KBM-7 (cell line): ENCODE measurements around the gene RABEP2.
"Not testable (repeated sequence)": the region's sequence is repeated elsewhere in the genome, so short reads cannot be mapped to it uniquely, and the experiment has no call there.

ENCODE experiments used
- DNase-seq: peaks from one replicate; pipeline ENCODE4 v3.0.0-alpha.2; 2015
- in situ Hi-C: fragments of 300-500 bp; cut with MboI; formaldehyde crosslinking; loops from 2 replicates; pipeline ENCODE4 v1.14.3; 2020; ENCODE audit warnings: low sequenced_read_pairs, low pct_unique_long_range_greater_than_20kb, mixed read lengths

Gene RABEP2

GRCh38 chr16:28924762-28925385 is at the start of gene RABEP2:
Gene RABEP2, minus strand, starts transcription at chr16:28925238. Its CDS starts 75 bp downstream, at chr16:28925163.
- in situ Hi-C loops = loop anchor here (25.0 kb wide), 1 partner anchor 388 kb away; the partner anchor contains the start of gene NUPR1
- peak; percentile 93 for DNase-seq

GRCh38 chr16:28974437-28975157 is 49.6 kb upstream of the RABEP2 start, which contains the start of gene SPNS1:
Gene SPNS1, plus strand, starts transcription at chr16:28974778. Its CDS starts 374 bp downstream, at chr16:28975152.
- peak; percentile 92 for DNase-seq
- in situ Hi-C loops = no loop called here

GRCh38 chr16:28974007-28974436 is 49.0 kb upstream of the RABEP2 start:
- peak; percentile 53 for DNase-seq
- in situ Hi-C loops = no loop called here

- in situ Hi-C loops, DNase-seq: not testable (repeated sequence)
These were observed 44.7 kb upstream of the RABEP2 start for GRCh38 chr16:28969696-28970095.

GRCh38 chr16:28967156-28967555 is 42.1 kb upstream of the RABEP2 start:
- no peak for DNase-seq
- in situ Hi-C loops = no loop called here

- in situ Hi-C loops = no loop called here
- DNase-seq = no peak
These were observed 39.5 kb upstream of the RABEP2 start for GRCh38 chr16:28964496-28964895.

GRCh38 chr16:28964072-28964471 is 39.0 kb upstream of the RABEP2 start:
- no peak for DNase-seq
- in situ Hi-C loops = no loop called here

- DNase-seq = no peak
- in situ Hi-C loops = no loop called here
These were observed 33.8 kb upstream of the RABEP2 start for GRCh38 chr16:28958836-28959235.

GRCh38 chr16:28958216-28958615 is 33.2 kb upstream of the RABEP2 start:
- no peak for DNase-seq
- in situ Hi-C loops = no loop called here

- DNase-seq = no peak
- in situ Hi-C loops = no loop called here
These were observed 26.4 kb upstream of the RABEP2 start for GRCh38 chr16:28951410-28951943.

- in situ Hi-C loops = no loop called here
- peak; percentile 100 for DNase-seq
These were observed 25.8 kb upstream of the RABEP2 start, which contains the start of gene NFATC2IP for GRCh38 chr16:28950648-28951409. Gene NFATC2IP, plus strand, starts transcription at chr16:28950937. Its CDS starts 75 bp downstream, at chr16:28951012.

- DNase-seq = no peak
- in situ Hi-C loops = loop anchor here (25.0 kb wide), 1 partner anchor 409 kb away; the partner anchor contains the start of gene NUPR1
These were observed 21.6 kb upstream of the RABEP2 start for GRCh38 chr16:28946681-28947080.

- in situ Hi-C loops = loop anchor here (25.0 kb wide), 1 partner anchor 406 kb away; the partner anchor contains the start of gene NUPR1
- no peak for DNase-seq
These were observed 18.2 kb upstream of the RABEP2 start for GRCh38 chr16:28943281-28943680.

GRCh38 chr16:28939825-28940224 is 14.8 kb upstream of the RABEP2 start:
- DNase-seq = not testable (repeated sequence)
- in situ Hi-C loops = loop anchor here (25.0 kb wide), 1 partner anchor 403 kb away; the partner anchor contains the start of gene NUPR1

GRCh38 chr16:28938721-28939120 is 13.7 kb upstream of the RABEP2 start:
- in situ Hi-C loops = loop anchor here (25.0 kb wide), 1 partner anchor 401 kb away; the partner anchor contains the start of gene NUPR1
- no peak for DNase-seq

GRCh38 chr16:28937222-28937876 is 12.3 kb upstream of the RABEP2 start:
- in situ Hi-C loops = loop anchor here (25.0 kb wide), 1 partner anchor 400 kb away; the partner anchor contains the start of gene NUPR1
- no peak for DNase-seq

GRCh38 chr16:28936784-28937155 is 11.7 kb upstream of the RABEP2 start:
- in situ Hi-C loops = loop anchor here (25.0 kb wide), 1 partner anchor 399 kb away; the partner anchor contains the start of gene NUPR1
- DNase-seq = no peak
